Activated T-cell treated with anti-CD3 and anti-CD28 coated beads, Interleukin-2, amount 50 U/mL, for 1 hour (primary cell): ENCODE data around the gene RER1.

Experiments used
- DNase-seq: peaks from one replicate; pipeline ENCODE4 v3.0.0-alpha.2; 2020

Gene RER1

GRCh38 chr1:2354511-2355372 lies 36.9 kb upstream of the RER1 start:
- no peak for DNase-seq

GRCh38 chr1:2355373-2356261 lies 36.0 kb upstream of the RER1 start:
- DNase-seq: no peak

- no peak for DNase-seq
These were observed 35.2 kb upstream of the RER1 start for GRCh38 chr1:2356401-2356800.

- DNase-seq: no peak
These were observed 34.5 kb upstream of the RER1 start for GRCh38 chr1:2356911-2357845.

GRCh38 chr1:2358072-2358471 lies 33.6 kb upstream of the RER1 start:
- no peak for DNase-seq

GRCh38 chr1:2358651-2359640 lies 32.7 kb upstream of the RER1 start:
- no peak for DNase-seq

GRCh38 chr1:2360588-2361364 lies 30.9 kb upstream of the RER1 start:
- no peak for DNase-seq

GRCh38 chr1:2363847-2364513 lies 27.7 kb upstream of the RER1 start:
- DNase-seq: no peak

- DNase-seq: no peak
These were observed 23.4 kb upstream of the RER1 start for GRCh38 chr1:2368053-2368744.

- DNase-seq: no peak
These were observed 18.8 kb upstream of the RER1 start for GRCh38 chr1:2372551-2373490.

GRCh38 chr1:2373551-2374251 lies 17.9 kb upstream of the RER1 start:
- no peak for DNase-seq

GRCh38 chr1:2374252-2375155 lies 17.1 kb upstream of the RER1 start:
- no peak for DNase-seq

GRCh38 chr1:2375246-2375922 lies 16.3 kb upstream of the RER1 start:
- no peak for DNase-seq

GRCh38 chr1:2375923-2376260 lies 15.7 kb upstream of the RER1 start:
- DNase-seq: no peak

GRCh38 chr1:2376261-2376741 lies 15.3 kb upstream of the RER1 start:
- no peak for DNase-seq
